DMS 273 (cell line): ENCODE measurements around the gene TEAD1.

Experiments used
- DNase-seq: peaks from one replicate; lab custom pipeline; 2025; ENCODE audit not compliant: unreplicated experiment; lab: John Stamatoyannopoulos, UW

The TEAD1 gene

DNA sequence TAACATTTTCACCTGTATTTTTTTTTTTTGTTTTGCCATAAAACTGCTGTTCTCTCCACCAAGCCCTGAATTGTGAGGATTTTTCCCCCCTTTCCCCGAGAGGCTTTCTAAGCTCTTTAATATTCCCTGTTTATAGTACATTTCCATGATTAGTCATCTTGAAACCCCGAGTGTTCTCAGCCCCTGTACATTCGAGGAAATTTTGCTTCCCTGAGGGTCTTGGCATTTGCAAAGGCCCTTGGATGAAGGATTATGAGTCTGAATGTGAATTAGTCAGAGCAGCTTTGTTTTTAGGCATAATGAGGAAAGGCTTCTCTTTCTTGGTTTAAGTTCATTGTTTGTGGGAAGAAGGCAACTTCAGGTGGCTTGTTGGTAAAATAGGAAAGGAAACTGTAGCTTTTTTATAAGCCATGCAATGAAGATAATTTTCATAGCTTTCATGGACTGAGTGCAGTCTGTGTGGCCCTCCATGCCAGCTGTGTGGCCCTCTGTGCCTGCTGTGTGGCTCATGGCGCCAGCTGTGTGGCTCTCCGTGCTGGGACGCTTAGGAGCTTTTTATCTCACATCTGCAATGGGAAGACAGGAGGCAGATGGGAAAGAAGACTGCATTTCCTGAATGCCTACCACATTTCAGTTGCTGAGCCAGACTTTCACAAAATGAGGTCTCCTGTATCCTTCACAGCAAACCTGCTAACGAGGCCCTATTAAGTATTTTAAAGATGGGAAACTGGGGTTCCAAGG, 129.0 kb downstream of the TEAD1 start:
- DNase-seq, result peak; percentile 75

DNA sequence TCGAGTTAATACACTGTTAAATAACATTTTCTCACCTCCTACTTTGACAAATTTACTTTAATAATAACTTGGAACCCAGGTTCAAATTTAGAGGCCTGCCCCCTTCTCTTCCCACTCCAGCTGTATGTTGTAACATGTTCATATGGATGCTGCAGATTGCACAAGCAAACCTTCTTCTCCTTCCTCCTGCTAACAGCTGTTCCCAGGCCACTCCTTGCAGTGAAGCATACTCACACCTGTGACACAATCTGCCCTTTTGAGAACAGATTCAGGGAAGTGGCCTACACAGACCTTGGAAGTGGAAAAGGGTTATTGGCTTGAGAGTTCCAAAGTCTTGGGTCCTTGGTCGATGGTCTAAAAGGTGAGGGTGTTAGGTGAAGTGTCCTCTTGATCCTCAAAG, 131.9 kb downstream of the TEAD1 start:
- peak; percentile 72 for DNase-seq

DNA sequence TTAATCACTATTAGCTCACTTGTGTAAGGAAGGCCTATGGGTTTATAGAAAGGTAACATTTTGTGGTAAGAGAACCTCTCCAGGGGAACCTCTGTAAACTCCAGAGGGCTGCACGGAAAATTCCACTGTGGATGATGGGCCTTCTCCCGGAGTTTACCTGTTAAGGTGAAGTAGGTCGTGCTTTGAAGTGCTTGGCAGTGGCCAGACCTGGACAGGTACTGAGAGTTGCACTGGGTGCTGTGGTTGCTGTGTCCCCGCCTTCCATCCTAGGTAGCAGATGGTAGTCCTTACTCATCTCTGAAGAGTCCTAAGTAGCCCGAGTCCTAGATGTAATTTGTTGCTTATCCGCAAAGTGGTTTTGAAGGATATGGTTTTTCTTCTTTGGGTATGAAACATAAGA, 133.4 kb downstream of the TEAD1 start:
- DNase-seq, result no peak

DNA sequence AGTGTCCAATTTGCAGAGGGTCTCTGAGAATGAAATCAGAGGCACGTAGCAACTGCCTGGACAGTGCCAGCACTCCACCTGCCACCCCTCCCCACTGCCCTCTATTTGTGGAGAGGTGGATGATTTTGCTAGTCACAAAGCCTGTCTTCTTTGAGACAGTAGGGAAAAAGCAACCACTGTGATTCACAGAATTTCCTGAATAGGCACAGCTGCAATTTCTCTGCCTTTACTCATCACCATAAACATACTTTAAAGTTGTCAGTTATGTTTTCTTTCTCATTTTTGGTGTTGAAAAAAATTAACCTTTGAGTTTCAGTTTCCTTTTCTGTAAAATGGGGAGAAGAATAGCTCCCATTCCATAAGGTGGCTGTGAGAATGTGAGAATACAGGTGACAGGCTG, 134.3 kb downstream of the TEAD1 start:
- DNase-seq, result no peak

DNA sequence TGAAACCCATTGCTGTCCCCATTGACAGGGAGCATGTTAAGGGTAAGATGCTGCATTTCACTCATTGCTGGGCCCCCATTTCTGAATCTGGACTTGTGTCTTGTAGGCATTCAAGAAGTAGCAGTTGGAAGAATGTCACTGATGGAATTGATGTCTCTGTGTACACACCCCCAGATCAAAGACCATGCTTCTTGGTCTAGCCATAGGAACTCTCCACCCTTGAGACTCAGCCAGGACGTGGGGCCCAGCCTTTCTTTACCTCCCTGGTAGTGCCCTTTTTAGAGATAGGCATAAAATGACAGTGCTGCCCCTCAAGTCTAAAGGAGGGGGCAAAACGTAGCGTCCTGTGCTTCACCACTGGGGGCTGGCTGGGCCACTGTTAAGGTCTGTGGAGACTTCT, 135.1 kb downstream of the TEAD1 start:
- DNase-seq, result no peak

DNA sequence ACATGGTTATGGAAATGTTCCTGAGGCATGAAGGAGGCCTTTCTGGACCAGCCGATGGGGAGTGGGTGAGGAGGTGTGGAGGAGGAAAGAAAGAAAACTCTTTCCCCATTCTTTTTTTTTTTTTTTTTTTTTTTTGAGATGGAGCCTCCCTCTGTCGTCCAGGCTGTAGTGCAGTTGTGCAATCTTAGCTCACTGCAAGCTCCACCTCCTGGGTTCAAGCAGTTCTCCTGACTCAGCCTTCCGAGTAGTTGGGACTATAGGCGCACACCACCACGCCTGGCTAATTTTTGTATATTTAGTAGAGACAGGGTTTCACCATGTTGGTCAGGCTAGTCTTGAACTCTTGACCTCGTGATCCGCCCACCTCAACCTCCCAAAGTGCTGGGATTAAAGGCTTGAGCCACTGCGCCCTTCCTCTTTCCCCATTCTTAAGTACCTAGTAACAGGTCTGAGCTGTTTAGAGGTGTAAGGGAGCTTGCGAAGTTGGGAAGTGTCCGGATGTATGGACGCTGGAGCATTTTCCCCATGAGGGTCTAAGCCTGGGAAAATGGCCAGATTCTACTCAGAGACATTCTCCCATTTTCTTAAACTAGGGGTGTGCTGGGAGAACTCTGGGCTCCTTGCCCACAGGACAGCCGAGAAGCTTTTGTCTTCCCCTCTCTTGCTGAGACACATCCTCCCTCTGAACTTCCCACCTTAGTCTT, 135.8 kb downstream of the TEAD1 start:
- no peak for DNase-seq

DNA sequence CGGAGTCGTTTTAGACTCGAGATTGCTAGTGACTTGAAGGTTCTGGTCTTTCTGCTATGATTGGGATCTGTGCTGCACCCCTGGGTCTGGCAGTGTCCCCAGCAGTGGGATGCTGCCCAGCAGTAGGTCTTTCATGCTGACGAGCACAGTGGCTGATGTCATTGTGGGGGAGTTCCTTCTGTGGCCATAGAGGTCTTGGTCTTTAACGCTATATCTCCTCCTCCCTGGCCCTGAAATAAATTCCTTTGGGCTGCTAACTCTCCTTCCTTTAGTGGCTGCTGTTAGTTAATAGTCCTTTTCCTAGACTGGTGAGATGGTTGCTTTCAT, 136.3 kb downstream of the TEAD1 start:
- DNase-seq, result no peak

DNA sequence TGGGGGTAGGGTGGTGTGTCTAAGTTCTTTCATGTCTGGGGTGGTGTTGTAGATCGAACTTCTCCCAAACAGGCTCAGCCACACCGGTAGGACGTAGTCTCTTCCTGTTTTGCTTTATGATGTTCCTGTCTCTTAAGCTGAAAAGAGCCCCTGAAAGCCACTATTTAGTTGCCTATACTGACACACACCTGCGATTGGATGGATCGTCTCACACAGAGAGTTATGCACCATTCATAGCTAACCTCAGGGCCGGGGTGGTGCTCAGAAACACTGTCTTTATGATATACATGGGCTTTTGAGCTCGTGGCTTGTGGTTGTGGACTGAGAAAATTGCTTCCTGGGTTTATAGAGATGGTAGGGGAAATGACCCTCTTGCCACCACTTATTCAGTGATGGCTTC, 137.6 kb downstream of the TEAD1 start:
- no peak for DNase-seq

DNA sequence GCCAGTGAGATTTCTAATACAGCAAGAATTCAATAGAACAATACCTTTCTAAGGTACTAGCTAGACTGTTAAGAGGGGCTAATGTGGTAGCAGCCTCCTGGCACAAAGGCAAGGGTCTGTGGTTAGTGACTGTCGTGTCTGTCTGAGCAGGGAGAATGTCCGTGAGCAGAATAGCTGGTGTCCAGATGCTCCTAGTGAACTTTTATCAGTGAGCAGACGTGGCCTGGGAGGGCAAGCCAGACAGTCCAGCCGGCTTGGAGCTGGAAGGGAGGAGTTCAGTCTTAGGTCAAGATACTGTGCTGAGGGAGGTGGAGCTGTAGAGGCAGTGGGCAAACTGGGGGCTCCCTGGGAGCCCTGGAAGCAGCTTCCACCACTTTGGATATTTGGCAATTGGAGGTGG, 138.6 kb downstream of the TEAD1 start:
- DNase-seq, result peak; percentile 19

DNA sequence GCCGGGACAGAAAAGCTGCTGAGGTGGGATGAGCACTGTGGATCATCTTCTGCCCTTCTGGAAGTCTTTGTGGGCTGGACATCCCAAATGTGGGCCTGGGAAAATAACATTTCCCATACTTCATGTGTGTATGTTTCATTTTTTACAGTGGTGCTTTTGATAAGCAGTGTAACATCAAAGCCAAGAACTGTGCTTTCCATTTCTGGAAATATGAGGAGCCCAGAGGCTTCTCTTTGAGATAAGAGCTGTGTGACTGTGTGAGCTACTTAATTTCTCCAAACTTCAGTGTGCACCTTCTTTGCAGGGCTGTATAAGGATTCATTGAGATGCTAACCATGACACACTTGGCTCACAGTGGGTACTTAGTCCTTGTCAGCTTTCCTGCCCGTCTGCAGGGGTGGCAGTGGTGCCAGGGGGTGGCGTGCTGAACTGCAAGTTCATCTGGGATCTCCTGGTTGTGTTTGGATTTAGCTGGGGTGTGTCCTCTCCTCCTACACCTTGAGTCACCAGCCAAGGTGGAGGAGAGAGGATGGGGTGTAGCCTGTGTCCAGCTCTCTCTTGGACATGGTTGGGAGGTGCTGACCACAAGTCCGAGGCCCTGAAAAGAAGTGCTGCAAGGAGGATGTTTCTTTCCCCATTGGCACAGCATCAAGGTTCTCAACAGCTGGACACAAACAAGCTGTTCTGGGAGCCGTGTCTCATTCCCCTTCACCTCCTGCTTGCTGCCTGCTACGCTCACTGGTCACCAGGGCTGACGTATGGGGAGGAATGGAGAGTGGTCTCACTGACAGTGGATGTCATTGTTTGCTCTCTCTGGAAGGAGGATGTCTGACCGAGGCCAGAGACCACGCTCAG, 139.4 kb downstream of the TEAD1 start:
- DNase-seq, result peak; percentile 42

DNA sequence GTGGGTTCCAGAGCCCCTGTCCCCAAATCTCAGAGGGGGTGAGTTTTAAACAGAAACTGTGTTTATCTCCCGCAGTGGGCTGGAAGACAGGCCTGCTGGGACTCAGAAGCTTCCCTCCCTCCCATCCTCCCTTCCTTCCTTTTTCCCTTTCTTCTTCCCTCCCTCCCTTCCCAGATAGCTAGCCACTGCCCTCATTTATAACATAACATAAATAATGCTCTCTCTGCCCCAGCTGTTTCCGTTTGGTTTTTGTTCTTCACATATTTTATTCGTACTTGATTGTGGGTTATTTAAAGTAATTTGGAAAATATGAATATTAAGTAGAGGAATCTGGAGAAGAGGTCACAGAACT, 140.9 kb downstream of the TEAD1 start:
- DNase-seq, result no peak

DNA sequence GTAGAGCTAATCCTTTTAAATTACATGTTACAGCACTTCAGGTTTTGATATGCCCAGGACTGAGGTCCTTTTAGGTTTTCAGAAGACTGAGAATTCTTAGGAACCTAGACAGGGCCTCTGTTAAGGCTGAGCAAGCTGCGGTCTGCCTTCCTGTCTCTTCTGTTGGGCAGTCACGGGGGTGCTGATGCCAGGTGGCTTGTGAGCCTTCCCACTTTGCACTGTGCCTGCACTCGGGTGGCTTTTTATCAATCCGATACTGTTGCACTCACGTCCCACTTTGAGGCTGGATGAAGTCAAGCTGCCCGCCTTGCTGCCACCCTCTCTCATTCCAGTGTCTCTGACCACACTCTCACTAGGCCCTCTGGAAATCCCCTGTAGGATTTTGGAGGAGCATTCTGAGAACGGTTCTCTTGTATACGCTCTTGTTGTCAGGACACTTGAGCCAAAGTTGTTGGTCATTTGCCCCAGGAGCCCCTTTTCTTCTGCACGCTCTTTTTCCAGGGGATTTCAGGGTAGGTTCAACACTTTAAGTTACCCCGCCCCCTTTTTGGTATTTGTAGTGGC, 141.8 kb downstream of the TEAD1 start:
- no peak for DNase-seq

DNA sequence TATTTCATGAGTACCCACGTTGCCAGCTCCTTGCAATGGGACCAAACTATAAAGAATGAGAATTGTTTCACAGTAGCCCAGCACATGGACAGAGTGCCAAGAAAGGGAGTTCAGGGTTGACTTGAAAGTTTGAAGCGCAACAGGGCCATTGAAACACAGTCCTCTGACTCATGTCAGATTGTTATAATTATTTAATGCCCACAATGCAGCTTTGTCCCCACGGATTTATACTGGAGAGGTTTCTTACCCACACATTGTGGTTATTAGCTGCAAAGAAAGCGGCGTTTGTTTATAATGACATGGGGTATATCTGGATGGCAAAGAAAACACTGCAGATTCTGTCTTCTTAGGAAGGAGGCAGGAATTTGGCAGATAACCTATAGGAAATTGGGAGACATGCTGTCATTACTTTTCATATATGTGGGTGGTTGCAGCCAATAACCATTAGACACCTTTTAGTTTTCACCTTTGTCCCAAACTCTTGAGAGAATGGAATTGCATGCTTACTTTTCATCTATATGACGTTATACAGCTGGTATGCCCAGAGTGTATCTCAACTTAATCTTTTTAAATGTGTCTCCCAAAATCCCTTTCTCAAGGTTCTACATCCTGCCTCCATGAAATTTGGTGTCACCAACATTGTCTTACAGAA, 143.6 kb downstream of the TEAD1 start:
- no peak for DNase-seq

DNA sequence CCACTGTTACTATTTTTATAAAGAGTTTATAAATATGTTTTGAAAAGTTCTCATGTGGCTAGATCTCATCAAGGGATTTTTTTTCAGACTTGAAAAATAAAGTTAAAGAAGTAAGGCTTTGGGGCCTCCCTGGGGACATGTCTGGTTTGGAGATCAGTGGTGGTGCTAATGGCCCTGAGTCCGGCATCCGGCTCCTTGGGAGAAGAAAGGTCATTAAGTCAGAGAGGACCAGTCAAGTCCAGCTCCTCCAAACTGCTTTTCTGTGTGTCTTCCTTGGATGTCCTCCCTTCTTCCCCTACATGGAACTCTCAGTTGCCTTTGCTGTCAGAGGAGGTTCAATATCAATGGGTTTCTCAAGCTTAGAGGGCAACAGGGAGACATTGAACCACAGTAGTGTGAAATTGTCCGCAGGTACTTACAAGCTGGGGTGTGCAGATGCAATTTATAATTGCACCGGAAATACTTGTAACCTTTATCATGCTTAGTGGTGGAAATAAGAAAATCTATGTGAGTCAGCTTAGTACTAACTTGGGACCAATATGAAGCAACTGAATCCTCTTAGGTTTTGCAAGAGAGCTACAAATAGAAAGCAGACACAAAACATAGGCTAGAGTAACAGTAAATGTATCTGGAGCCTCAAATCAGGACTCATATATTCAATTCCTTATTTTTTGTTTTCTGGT, 144.3 kb downstream of the TEAD1 start:
- DNase-seq, result no peak

DNA sequence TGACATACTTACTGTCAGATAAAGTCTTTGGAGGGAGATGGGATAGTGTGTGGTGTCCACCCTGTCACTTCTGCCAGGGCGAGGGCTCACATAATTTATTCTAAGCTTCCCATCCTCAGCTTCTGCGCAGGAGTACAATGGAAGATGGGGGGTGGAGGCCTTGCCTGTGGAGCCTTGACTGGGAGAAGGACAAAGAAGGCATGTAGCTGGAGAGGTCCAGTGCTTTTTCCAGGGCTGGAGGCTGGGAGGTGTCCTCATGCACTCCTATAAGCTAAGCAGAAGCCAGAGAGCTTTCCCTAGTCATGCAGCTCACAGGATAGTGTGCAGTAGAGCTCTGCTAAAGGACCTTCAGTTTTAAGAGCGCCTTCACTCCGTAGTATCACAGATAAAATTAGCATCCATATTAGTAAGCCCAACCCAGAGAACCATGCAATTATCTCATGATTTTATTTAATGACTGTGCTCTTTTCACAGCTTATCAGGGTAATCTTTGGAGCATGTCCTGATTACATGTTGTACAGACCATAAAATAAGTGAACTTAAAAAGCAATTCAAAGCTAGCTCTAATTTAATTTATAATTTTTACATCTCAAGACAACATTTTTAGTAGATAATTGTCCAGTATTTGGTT, 148.3 kb downstream of the TEAD1 start:
- DNase-seq, result no peak

DNA sequence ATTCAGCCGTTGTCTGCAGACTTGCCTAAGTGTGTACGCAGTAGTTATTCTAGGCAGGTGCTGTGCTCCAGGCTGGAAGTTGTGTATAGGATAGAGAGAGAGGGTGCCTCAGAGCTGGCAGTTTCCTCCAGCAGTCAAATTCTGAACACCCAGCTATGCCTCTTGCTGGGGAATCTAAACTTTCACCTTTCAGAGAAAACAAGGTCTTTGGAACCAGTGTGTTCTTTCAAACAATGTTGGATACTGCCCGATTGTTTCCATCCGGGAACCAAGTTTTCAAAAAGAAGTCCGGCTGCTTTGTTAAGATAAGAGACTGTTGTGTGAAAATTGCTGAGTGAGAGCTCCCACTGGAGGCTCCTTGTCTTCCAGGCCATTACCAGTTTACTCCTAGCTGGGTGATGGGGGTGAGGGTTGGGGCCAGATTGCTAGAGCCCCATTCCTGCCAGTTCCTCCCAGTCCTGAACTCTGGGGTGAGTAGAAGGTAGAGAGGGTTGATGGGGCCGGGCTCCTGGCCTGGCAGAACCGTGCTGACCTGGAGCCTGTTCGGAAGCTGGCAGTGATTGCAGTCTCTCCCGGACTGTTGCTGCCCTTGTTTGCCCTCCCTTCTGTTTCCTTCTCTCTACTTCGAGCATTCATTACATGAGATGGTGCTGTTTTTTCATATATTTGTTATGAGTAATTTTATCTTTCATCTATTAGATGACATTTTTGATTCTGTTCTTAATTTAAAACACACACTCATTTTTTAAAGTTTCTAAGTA, 150.2 kb downstream of the TEAD1 start:
- no peak for DNase-seq

DNA sequence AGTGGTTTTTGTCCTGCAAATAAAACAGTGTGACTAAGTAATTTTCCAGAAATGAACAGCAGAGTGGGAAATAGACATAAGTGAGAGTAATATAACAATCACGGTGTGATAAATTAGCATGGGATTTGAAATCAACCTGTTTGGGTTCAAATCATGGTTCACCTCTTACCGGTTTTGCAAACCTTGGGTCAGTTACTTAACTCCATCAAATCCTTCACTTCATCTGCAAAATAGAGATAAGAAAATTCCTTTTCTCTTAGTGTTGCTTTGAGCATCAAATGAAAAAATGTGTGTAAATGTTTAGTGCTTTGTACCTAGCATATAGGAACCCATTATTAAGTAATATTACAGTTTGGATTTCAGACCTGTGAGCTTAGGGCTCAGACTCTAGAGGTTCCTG, 152.2 kb downstream of the TEAD1 start:
- DNase-seq, result no peak

DNA sequence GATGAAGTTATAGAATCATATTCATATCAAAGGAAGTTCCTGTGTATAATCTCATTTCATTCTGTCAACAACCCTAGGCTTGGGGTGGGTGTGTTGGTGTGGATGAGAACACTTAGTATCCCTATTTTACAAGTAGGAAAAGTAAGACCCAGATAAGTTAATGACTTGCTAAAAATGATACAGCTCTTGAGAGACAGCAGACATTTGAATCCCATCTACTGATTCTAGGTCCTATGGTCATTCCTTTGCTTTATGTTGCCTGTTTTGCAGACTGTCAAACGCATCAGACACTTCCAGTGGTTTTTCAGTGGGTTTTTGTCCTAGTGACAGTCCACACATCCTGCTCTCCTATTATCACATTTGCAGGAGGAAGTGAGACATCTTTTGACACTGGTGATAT, 153.1 kb downstream of the TEAD1 start:
- no peak for DNase-seq
